Fibroblast of gingiva (primary cell): ENCODE measurements around the gene MYO1E.

Experiments
- DNase-seq: peaks from one replicate; pipeline ENCODE4 v3.0.0-alpha.2; 2011; ENCODE audit warnings: low read depth

MYO1E gene

DNA sequence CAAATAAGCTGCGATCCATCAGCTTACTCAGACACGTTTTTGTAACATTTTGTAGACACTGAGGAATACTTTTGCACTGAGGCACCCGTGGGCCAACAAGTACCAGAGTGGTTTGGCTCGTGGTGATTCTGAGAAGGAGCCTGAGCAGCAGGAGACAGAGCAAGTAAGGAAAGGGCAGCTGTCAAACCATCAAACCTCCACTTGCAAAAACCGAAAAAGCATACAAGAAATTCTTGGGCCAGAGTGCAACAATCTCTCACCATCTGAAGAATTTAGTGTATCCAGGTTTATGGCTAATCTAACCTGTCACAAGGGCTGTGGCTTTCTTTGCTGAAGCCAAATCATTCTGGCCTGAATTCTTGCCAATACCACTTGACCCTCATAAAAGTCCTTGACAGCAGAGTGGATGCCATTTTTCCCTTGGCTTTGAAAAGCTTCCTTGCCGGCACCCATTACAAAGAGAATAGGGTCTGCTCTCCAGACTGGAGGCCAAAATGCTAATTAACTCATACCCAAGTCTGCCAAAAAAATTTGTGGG, 56.7 kb downstream of the MYO1E start:
- DNase-seq = no peak

DNA sequence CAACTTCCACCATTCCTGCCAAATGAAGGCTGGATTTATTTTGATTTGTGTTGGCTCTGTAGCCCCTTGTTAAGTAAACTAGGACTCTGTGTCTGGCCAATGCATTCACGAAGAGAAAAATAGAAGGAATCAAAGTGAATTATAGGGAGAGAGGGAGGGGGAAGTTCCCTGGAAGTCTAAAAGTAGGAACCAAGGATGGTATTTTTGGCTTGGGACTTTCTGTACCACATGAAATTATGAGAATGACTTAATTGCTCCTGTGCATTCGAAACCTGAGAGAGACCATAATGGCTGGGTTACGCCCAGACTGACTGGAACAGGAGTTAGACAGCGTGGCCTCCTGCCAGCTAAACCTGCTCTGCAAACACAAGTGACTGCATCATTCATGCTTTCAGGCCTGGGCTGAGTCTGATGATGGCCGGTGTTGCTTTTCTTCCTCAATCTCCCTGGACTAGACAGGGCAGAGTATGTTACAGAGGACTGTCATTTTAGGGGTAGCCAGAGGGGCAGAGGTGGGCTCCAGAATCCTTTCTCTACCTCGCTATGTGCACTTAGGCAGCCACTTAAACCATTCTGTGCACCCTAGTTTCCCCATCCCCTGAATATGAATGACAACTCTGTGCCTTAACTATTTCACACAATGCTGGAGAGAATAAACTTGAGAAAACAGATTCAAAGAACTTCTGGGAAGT, 58.9 kb downstream of the MYO1E start:
- no peak for DNase-seq

DNA sequence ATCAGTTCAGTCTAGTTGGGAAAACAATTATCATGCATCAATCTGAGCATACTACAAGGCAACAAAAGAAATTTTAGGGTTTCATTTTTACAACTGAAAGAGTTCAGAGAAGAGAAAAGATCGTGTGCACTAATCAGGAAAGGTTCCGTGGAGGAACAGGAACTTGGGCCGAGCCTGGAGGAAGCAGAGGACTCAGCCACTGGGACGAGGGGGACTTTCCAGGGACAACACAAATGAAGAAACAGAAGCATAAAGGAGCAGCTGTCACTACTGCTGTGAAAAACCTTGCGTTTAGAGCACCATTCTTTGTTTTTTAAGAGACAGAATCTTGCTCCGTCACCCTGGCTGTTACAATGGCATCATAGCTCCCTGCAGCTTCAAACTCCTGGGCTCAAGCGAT, 60.5 kb downstream of the MYO1E start:
- no peak for DNase-seq

DNA sequence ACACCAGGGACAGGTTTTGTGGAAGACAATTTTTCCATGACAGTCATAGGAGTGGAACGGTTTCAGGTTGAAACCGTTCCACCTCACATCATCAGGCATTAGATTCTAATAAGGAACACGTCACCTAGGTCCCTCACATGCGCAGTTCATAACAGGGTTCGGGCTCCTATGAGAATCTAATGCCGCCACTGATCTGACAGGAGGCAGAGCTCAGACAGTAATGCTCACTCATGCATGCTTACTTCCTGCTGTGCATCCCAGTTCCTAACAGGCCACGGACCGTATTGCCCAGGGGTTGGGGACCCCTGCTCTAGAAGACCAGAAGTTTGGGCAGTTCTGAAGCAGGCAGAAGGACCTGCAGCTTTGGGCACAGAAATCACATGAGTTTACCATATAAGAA, 61.5 kb downstream of the MYO1E start:
- DNase-seq = no peak

DNA sequence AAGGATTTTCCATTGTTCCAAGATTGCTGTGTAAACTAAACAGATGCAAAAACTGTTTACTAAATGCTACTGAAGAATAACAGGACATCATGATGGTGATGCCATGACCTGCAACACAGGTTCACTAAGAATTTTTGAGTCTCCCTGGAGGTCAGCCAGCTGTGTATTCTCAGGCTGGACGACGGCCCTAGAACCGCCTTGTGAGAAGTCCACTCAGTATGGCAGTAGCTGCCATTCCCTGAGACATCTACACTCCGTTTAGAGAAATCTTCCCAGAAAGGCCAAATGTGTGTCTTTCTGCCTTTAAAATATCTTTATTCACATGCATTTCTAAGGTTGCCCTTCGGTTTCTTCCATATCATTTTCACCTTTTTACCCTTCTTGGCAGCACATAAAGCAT, 63.3 kb downstream of the MYO1E start:
- no peak for DNase-seq

DNA sequence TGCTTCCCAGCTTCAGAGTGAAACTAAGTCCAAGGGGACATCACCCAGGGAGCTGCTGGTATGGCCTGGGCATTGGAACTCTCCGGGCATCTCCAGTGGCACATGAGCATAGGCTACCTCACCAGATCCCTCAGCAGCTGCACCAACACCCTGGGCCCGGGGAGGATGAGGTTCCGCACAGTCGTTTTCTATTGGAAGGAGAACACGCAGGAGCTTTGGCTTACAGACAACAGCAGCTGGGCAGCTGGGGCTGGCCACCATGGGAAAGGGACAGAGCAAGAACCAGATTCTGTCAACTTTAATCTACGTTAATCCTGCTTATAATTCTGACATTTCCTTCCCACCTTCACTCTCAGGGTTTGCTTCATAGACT, 65.5 kb downstream of the MYO1E start:
- DNase-seq = peak; percentile 28

DNA sequence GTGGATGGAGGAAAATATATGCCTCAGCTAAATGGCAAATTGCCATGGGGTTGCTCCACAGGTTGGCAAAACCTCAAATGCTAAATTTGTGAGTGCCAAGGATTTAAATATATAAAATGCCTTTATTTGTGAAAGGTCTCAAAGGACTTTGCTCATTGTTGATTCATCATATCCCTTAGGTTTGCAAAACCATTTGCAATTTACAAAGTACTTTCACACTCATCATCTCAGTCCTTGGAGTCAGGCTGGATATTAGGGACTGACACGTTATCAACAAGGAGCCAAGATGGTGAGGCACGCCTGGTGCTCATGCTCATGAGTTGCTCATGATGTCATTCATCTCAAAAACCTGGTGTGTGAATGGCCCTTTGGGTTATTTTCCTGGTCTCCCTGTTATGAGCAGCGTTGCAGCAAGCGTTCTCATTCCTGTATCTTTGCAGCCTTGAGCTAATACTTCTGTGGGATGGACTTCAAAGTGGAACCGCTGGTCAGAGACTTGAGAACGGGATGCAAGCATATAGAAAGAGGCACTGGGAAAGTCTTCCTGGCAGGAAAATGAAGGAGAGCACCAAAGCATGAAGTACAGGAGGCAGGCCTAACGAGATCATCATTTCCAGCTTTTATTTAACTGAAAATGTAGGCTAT, 66.0 kb downstream of the MYO1E start:
- peak; percentile 91 for DNase-seq

DNA sequence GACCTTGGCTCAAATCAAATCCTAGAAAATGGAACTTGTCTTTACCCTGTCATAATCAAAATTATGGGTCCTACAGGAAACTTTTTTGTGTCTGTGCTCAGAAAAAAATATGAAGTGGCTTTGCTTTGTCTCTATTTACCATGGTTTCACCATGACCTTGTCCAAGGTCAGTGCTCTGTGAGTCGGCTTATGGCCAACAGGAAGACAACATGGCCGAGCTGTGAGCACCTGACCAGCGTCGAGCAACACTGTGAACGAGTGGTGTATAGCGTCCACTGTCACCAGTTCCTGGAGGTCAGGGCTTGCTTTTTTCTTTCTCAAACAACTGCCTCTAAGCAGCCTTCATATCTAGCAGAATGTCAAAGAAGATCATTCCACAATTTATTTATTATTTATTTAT, 67.9 kb downstream of the MYO1E start:
- no peak for DNase-seq

DNA sequence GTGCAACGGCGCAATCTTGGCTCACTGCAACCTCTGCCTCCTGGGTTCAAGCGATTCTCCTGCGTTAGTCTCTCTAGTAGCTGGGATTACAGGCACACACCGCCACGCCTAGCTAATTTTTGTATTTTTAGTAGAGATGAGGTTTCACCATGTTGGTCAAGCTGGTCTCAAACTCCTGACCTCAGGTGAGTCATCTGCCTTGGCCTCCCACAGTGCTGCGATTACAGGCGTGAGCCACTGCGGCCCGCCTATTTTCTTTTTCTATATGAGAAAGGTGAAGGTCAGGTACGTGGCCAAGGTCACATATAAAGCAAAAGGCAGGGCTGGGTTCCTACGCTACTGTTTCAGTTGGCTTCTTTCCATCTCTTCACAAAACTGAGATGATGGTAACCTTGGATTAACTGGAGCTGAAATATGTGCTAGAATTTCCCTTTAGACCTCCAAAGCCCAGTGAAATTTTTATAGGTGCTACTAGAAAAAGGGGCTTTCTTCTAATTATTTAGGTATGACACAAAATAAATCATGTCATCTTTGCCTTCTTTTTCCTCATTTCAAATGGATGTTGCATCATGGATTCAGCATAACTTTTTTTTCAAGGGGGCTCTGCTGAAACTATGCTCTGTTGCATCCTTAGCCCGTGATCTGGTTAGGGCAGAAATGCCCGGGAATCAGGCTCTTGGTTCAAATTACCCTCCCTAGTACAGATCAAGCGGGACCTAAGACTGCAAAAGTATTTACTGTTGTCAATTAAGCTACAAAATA, 68.5 kb downstream of the MYO1E start:
- DNase-seq = no peak

DNA sequence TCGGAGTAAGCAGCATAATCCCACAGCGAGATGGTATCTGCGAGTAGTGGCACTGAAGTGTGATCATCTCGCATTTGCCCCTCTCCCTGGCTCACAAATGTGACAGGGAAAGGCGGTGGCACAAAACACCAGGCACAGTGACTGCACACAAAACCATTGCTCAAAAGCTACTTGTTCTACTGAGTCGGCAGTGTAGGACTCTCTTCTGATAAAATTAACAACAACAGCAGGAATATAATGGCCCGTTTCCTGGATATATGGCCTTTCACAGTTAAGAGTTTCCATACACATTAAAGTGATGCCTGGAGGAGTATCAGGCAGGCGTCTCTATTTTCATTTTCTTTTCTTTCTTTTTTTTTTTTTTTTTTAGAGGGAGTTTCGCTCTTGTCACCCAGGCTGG, 69.0 kb downstream of the MYO1E start:
- DNase-seq = no peak

DNA sequence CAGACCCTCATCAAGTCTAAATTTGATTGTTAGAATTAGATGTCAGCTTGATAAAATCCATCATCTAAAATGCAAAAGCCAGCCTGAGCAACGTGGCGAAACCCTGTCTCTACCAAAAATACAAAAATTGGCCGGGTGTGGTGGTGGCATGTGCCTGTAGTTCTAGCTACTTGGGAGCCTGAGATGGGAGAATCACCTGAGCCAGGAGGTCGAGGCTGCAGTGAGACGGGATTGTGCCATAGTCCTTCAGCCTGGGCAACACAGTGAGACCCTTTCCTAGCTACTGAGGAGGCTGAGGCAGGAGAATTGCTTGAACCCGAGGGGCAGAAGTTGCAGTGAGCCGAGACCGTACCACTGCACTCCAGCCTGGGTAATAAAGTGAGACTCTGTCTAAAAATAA, 69.5 kb downstream of the MYO1E start:
- DNase-seq = no peak

DNA sequence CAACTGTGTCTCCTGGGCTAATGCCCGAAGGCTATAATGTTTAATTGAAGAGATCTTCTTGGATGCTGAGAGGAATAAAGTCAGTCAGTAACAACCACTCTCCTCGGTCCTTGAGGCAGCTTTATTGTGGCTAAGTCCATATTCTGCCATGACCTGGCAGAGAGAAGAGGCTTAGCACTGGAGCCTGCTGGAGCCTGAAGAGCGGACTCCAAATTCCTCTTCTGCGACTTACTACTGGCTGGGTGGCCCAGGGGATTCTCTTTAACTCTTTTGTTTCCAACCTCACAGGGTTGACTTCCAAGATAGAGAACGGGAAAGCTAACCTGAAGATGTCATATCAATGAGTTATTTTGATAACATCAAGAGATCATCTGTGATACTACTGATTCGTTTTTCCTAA, 71.1 kb downstream of the MYO1E start:
- no peak for DNase-seq

DNA sequence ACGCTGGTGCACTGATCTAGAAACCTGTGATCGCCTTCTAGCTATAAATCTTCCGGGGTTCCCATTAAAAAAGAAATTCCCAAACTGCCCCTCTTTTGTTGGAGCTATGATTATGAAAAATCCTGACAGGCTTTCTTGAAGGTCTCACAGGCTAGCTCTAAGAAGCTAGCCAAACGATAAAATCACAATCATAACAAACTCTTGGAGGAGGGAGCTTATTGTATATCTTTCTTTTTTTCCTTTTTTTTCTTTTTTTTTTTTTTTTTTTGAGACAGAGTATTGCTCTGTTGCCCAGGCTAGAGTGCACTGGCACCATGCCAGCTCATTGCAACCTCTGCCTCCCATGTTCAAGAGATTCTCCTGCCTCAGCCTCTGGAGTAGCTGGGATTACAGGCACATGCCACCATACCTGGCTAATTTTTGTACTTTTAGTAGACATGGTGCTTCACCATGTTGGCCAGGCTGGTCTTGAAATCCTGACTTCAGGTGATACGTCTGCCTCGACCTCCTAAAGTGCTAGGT, 72.0 kb downstream of the MYO1E start:
- DNase-seq = no peak

DNA sequence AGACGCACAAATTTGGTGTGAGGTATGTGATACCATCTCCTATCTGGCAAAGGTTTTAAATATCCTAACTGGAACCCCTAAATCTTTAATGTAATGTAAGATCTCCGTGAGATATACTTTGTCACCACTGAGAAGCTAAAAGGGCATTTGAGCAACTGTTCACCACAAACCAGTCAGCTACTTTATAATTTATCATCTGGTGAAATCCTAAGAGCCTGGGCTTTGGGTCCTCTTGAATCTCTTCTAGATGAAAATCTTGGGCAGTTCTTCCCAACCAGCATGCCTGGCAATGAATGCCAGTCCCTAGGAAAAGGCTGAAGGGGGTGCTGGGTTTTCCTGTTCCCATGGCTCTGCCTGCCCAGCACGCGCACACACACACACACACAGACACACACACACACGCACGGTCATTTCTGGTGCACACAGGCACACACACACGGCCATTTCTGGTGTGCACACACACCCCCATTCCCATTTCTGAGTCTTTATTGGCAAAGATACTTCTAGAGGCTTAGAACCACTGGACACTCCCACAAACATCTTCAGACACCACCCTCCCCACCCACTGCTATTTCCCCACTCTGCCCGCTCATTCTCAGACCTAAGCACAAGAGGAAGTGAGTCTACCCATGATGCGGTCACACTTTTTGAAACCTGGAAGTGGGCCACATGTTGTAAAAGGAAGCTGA, 72.6 kb downstream of the MYO1E start:
- DNase-seq = peak; percentile 96

DNA sequence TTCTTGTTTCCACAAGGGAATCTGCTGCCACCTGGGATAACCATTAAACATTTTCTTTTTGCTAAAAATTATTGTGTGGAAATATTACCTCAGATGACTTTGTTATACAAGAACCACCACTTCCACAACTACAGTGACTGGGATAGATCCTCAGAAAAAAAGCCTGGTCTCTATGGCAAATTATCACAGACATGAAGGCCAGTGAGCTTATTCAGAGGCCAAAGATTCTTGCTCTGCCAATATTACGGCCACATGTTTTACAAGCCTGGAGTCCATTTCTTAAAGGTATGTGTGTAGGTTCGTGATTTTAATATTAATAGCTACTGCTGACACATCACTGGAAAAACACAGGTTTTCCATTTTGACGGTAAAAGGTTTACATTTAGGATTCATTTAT, 73.8 kb downstream of the MYO1E start:
- DNase-seq = no peak

DNA sequence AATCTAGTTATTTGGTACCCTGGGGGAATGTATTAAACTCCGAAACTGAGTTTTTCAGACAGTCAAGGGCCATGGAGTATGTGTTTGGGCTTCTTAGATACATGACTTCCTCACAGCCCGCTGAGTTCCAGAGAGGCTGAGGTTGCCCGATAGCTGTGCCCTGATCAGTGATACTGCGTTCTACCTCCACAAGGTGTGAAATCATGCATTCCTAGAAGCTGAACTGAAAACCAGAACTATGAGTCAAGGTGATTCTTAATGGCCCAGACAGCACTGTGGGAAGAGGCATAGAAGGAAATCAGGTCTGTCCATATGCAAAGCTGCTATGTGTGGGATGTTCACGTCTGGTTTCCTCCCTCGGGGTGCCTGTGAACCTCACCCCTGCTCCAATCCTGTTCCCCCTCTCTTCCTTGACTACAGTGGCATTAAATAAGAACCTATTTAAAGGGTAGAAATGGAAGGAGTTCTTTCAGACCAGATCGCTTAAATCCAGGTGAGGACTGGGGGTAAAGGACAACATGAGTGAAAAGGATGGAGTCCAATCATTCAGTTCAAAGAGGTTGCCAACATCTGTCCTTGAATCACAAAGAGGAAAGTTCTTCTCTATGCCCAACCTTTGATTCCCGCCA, 74.3 kb downstream of the MYO1E start:
- DNase-seq = no peak

DNA sequence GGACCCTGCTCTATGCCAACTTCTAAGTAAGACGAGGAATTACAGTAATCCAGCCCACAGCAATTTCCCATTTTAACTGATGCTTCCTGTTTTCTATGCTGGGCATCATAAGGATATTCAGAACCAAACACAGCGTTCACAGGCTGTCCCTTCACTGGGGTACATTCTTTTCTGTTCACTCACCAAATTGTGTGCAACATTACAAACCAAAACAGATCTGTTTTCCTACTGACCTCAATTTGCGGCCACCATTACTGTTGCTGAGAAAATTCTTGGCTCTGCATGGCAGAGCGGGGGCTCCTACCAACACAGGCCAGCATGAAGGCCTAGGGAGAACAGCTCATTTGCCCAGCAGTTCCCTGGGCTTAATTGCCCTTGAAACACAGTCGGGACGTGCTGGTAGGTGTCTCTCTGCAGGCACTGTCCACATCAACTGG, 76.5 kb downstream of the MYO1E start:
- peak; percentile 94 for DNase-seq

DNA sequence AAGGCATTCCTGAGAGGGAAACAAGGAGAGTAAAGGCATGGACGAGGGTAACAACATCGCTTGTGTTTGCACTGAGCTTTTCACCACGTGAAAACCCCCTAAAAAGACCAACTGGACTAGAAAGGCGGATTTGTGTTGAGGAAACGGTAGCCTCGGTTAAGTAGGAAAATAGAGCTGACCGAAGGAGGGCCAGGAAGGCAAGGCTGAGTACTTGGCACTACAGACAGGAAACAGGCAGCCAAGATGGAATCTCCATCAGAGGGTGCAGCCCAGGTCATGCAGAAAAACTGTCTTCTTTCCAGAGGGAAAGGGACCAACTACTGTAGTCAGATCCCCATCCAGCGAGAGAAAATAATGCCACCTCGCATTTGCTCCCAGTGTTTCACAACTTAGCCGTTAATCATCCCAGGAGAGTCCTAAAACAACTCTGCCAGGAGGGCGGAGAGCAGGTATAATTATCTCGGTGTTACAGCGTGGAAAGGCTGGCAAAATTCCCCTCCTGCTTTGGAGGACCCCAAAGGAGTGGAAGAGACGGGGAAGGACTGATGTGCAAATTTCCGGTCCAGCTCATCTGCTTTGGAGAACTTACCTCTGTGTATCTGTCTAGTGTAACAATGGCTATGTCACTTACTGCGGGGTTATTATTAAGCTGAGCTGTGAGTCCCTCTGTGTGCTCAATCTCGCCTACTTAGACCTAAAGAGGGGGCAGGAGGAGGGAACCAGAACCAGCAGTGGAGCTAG, 77.2 kb downstream of the MYO1E start:
- peak; percentile 81 for DNase-seq

DNA sequence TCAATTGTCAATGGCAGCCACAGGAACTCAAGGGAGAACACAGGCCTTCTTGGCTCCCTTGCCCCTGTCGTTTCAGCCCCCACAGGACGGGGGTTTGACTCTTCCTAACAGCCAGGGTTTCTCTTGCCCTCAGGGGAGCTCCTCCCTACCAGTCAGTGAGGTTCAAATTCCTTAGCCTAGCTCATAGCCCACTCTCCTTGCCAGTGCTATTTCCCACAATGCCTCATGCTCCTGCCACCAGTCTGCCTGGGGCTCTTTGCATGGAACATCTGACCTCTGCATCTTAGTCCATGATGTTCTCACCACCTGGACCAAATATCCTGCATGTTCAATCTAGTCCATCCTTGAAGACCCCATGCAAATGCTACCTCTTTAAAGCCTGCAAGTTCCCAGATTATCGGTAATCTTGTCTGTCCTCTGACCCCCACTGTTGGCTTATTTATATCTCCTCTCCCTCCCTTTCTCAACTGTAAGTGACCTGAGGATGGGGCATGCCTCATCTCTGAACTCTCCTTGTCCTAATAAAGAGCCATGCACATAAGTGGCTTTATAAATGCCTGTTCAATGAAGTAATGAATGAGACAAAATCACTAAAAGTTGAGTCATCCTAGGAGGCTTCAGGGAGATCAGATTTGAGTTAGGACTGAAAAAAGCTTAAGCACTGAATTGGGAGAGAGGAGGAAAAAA, 78.0 kb downstream of the MYO1E start:
- DNase-seq = peak; percentile 79

DNA sequence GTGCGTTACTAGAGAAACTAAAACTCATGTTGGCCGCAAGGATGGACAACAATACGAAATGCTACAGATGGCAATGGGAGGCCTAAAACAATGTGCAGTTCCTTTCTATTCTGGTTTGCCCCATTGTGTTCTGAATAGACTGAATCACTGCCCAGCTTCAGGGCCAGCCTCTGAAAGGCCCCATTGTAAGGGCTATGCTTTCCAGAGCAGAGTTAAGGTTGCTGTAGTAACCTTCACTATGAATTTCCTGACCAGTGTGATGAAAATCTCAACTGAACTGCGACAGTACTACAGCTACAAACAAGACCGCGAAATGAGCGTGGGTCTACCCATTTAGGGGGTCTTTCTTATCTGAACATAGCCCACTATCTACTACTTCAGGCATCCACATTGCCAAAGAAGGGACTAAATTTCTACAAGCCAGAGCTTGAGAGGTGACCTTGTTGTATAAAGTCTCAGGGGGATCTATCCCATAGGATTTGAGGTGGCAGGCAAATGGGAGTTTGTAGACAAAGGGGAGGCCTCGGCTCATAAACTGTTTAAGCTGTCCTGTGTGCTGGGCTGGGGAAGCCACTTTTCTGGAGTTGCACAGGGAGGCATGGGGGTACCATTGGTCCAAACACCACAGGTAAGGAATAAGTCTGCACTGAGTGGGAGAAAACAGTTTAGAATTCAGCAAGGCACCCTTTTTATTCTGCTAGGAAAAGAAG, 80.1 kb downstream of the MYO1E start:
- DNase-seq = no peak
